SH-SY5Y (cell line): Measurements from ENCODE around the gene GNA15.

Experiments
- GATA2 ChIP-seq: IDR thresholded peaks from 2 replicates; pipeline ENCODE4 v1.6.1; 2011; ENCODE audit warnings: mild to moderate bottlenecking, low read depth, low read length
- GATA3 ChIP-seq: IDR thresholded peaks from 2 replicates; pipeline ENCODE4 v1.6.1; 2011; ENCODE audit warnings: low read depth, mild to moderate bottlenecking, low read length, moderate library complexity

GRCh38 chr19:3132971-3133792, 2.7 kb upstream of the GNA15 start:
- TF ChIP-seq GATA2: no peak
- no peak for TF ChIP-seq GATA3
